ENCODE measurements around the gene PDE4D. TPM values are rescaled to one million over a fixed set of nuclear protein-coding genes. Genes with fewer than 3 reads are reported as not detected.

The PDE4D gene
- total RNA-seq, 1 donor from 2014 or later: 13.2 TPM

- TF ChIP-seq CTCF (IDR thresholded peaks at IDR 0.05; ENCODE audit: partially characterized antibody, unreplicated experiment): no peak
- no peak for DNase-seq
- no peaks in the 10 kb centered on the region for H3K4me1 Mint-ChIP-seq (ENCODE audit: low read depth, unreplicated experiment)
- H3K27ac Mint-ChIP-seq (ENCODE audit: unreplicated experiment): no peak overlapping the region
- H3K4me3 Mint-ChIP-seq (ENCODE audit: unreplicated experiment): no peak overlapping the region
- H3K36me3 Mint-ChIP-seq (ENCODE audit: unreplicated experiment): no peaks in the 10 kb centered on the region
- peaks cover 3% of the 10 kb centered on the region for H3K9me3 Mint-ChIP-seq (ENCODE audit: unreplicated experiment)
- H3K27me3 Mint-ChIP-seq (ENCODE audit: unreplicated experiment): no peaks in the 10 kb centered on the region
Measured at GRCh38 chr5:59049095-59049494, 844.4 kb downstream of the PDE4D start.

GRCh38 chr5:59042201-59043055, 851.1 kb downstream of the PDE4D start:
- Mint-ChIP-seq H3K36me3 (ENCODE audit: unreplicated experiment) (no peaks in the 10 kb centered on the region), H3K4me1 (ENCODE audit: low read depth, unreplicated experiment) (no peaks in the 10 kb centered on the region), H3K9me3 (ENCODE audit: unreplicated experiment) (peaks cover 3% of the 10 kb centered on the region), H3K27ac (ENCODE audit: unreplicated experiment) (no peak overlapping the region), H3K4me3 (ENCODE audit: unreplicated experiment) (no peak overlapping the region), H3K27me3 (ENCODE audit: unreplicated experiment) (peaks cover 8% of the 10 kb centered on the region)
- no peak for DNase-seq
- no peak for TF ChIP-seq CTCF (IDR thresholded peaks at IDR 0.05; ENCODE audit: partially characterized antibody, unreplicated experiment)

- peaks cover 3% of the 10 kb centered on the region for H3K9me3 Mint-ChIP-seq (ENCODE audit: unreplicated experiment)
- DNase-seq: no peak
- H3K36me3 Mint-ChIP-seq (ENCODE audit: unreplicated experiment): no peaks in the 10 kb centered on the region
- H3K27me3 Mint-ChIP-seq (ENCODE audit: unreplicated experiment): peaks cover 8% of the 10 kb centered on the region
- no peak overlapping the region for H3K4me3 Mint-ChIP-seq (ENCODE audit: unreplicated experiment)
- no peaks in the 10 kb centered on the region for H3K4me1 Mint-ChIP-seq (ENCODE audit: low read depth, unreplicated experiment)
- no peak for TF ChIP-seq CTCF (IDR thresholded peaks at IDR 0.05; ENCODE audit: partially characterized antibody, unreplicated experiment)
- no peak overlapping the region for H3K27ac Mint-ChIP-seq (ENCODE audit: unreplicated experiment)
Measured at GRCh38 chr5:59041355-59041754, 852.2 kb downstream of the PDE4D start.

GRCh38 chr5:59040804-59041201, 852.7 kb downstream of the PDE4D start:
- DNase-seq: no peak
- Mint-ChIP-seq H3K27ac (ENCODE audit: unreplicated experiment) (no peak overlapping the region), H3K9me3 (ENCODE audit: unreplicated experiment) (peaks cover 3% of the 10 kb centered on the region), H3K4me1 (ENCODE audit: low read depth, unreplicated experiment) (no peaks in the 10 kb centered on the region), H3K27me3 (ENCODE audit: unreplicated experiment) (peaks cover 8% of the 10 kb centered on the region), H3K4me3 (ENCODE audit: unreplicated experiment) (no peak overlapping the region), H3K36me3 (ENCODE audit: unreplicated experiment) (no peaks in the 10 kb centered on the region)
- no peak for TF ChIP-seq CTCF (IDR thresholded peaks at IDR 0.05; ENCODE audit: partially characterized antibody, unreplicated experiment)
